CD4-positive, alpha-beta T cell (primary cell): ENCODE results near the gene RAB26. TPM values are rescaled to one million over a fixed set of nuclear protein-coding genes. Genes with fewer than 3 reads are reported as not detected.

Experiments
- ATAC-seq: fragments of 200-7000 bp; cut with Tn5 transposase; one replicate; pipeline ENCODE4 v1.10.0; 2022; ENCODE audit warnings: mild to moderate bottlenecking; ENCODE audit not compliant: poor library complexity
- CTCF ChIA-PET: fragments of 350-600 bp; sonication (Branson Sonifier 250); formaldehyde crosslinking; loops from one replicate; lab custom pipeline; 2021; ENCODE audit warnings: antibody characterized with exemption, inconsistent platforms; lab: Charles Lee
- POLR2A ChIA-PET: fragments of 350-600 bp; sonication (Branson Sonifier 250); formaldehyde crosslinking; loops from one replicate; lab custom pipeline; 2021; ENCODE audit warnings: antibody characterized with exemption, inconsistent platforms; lab: Charles Lee
- DNase-seq, 14 experiments: peaks; one replicate each; pipeline ENCODE4 v3.0.0-alpha.2; 2013 to 2020; ENCODE audit warnings: mixed read lengths in 2 of 14
- H3K27ac ChIP-seq, 2 donors: one replicate each; pipeline versions ENCODE4 v1.5.1 to v1.7.0; 2013; ENCODE audit warnings: low read length in 2 of 2, low read depth in 1 of 2, mild to moderate bottlenecking in 1 of 2
- H3K27me3 ChIP-seq, 2 experiments: 1 replicate in 1 of 2; 2 replicates in 1 of 2; pipeline versions ENCODE4 v1.6.1 to v1.7.0; 2013; ENCODE audit warnings: low read length in 2 of 2, control low read depth in 1 of 2, mild to moderate bottlenecking in 1 of 2, moderate library complexity in 1 of 2; ENCODE audit not compliant: insufficient read depth in 2 of 2, control insufficient read depth in 1 of 2
- H3K36me3 ChIP-seq: one replicate; pipeline ENCODE4 v1.6.1; 2013; ENCODE audit warnings: low read length, control low read depth; ENCODE audit not compliant: insufficient read depth
- H3K4me1 ChIP-seq: one replicate; pipeline ENCODE4 v1.6.1; 2013; ENCODE audit warnings: low read length, control low read depth; ENCODE audit not compliant: insufficient read depth
- H3K4me3 ChIP-seq: one replicate; pipeline ENCODE4 v1.5.1; 2013; ENCODE audit warnings: mild to moderate bottlenecking, low read length, moderate library complexity
- H3K9me3 ChIP-seq, 2 experiments: 1 replicate in 1 of 2; 2 replicates in 1 of 2; pipeline versions ENCODE4 v1.6.1 to v1.7.0; 2013; ENCODE audit warnings: low read length in 2 of 2, mild to moderate bottlenecking in 2 of 2, control low read depth in 1 of 2, moderate library complexity in 1 of 2; ENCODE audit not compliant: control insufficient read depth in 1 of 2, insufficient read depth in 1 of 2
- H3K27ac Mint-ChIP-seq: one replicate; pipeline ENCODE4 v1.8.0; 2020; ENCODE audit warnings: mixed read lengths
- H3K27me3 Mint-ChIP-seq: one replicate; pipeline ENCODE4 v1.8.0; 2021; ENCODE audit warnings: mixed read lengths
- H3K36me3 Mint-ChIP-seq: one replicate; pipeline ENCODE4 v1.8.0; 2021; ENCODE audit warnings: low read depth, mixed read lengths
- H3K4me1 Mint-ChIP-seq: one replicate; pipeline ENCODE4 v1.8.0; 2021; ENCODE audit warnings: low read depth, mixed read lengths
- H3K4me3 Mint-ChIP-seq: one replicate; pipeline ENCODE4 v1.8.0; 2020; ENCODE audit warnings: mild to moderate bottlenecking, mixed read lengths
- H3K9me3 Mint-ChIP-seq: one replicate; pipeline ENCODE4 v1.8.0; 2020; ENCODE audit warnings: mixed read lengths
- CTCF ChIP-seq: fragments of 200-600 bp; IDR thresholded peaks from one replicate; pipeline ENCODE4 v1.8.0; 2022; ENCODE audit warnings: antibody characterized with exemption, mild to moderate bottlenecking
- intact Hi-C, 2 experiments: fragments of 100-400 bp; cut with DNase I in 1 of 2; cut with micrococcal nuclease in 1 of 2; formaldehyde crosslinking; loops; one replicate each; pipeline versions ENCODE4 v1.15.1 to v1.9.0; 2023 to 2025; cut with DNase I, micrococcal nuclease
- total RNA-seq, 174 experiments: library from RNA in 2 of 174; stranded (reverse) in 2 of 174; gene quantifications; one replicate each; pipeline ENCODE4 v1.2.3 and lab custom pipeline; 2021 to 2026

The RAB26 gene
- total RNA-seq, 2 experiments from 2014 or later = not detected

- Mint-ChIP-seq H3K27ac (no peak overlapping the region), H3K36me3 (no peaks in the 10 kb centered on the region), H3K27me3 (no peaks in the 10 kb centered on the region), H3K4me1 (no peaks in the 10 kb centered on the region), H3K4me3 (no peak overlapping the region), H3K9me3 (no peaks in the 10 kb centered on the region)
- Histone ChIP-seq H3K27ac (no peak overlapping the region), H3K4me1 (no peaks in the 10 kb centered on the region), H3K36me3 (peaks cover 10% of the 10 kb centered on the region), H3K4me3 (no peak overlapping the region), H3K27me3 (no peaks in the 10 kb centered on the region), H3K9me3 (no peaks in the 10 kb centered on the region)
- ATAC-seq (no peak), DNase-seq (no peak)
- intact Hi-C loops = no loop called here
- TF ChIP-seq CTCF = no peak
- ChIA-PET POLR2A (no interaction called here), CTCF (no interaction called here)
Observed at GRCh38 chr16:2180461-2180860, 32.0 kb downstream of the RAB26 start.

GRCh38 chr16:2180962-2181923 lies 32.8 kb downstream of the RAB26 start:
- DNase-seq (no peak), ATAC-seq (no peak)
- no peaks in the 10 kb centered on the region for H3K36me3 Mint-ChIP-seq
- no peaks in the 10 kb centered on the region for H3K27me3 Mint-ChIP-seq
- intact Hi-C loops = no loop called here
- no peak overlapping the region for H3K27ac ChIP-seq
- H3K4me3 Mint-ChIP-seq = no peak overlapping the region
- H3K36me3 ChIP-seq = peaks cover 3% of the 10 kb centered on the region
- no peaks in the 10 kb centered on the region for H3K9me3 ChIP-seq
- H3K4me1 Mint-ChIP-seq = no peaks in the 10 kb centered on the region
- H3K27ac Mint-ChIP-seq = no peak overlapping the region
- no peaks in the 10 kb centered on the region for H3K9me3 Mint-ChIP-seq
- no peak for TF ChIP-seq CTCF
- ChIA-PET CTCF (no interaction called here), POLR2A (no interaction called here)
- no peaks in the 10 kb centered on the region for H3K4me1 ChIP-seq
- no peaks in the 10 kb centered on the region for H3K27me3 ChIP-seq
- no peak overlapping the region for H3K4me3 ChIP-seq

- no peak for ATAC-seq
- TF ChIP-seq CTCF = no peak
- H3K27ac ChIP-seq = no peak overlapping the region
- H3K4me1 Mint-ChIP-seq = no peaks in the 10 kb centered on the region
- H3K36me3 Mint-ChIP-seq = no peaks in the 10 kb centered on the region
- H3K9me3 Mint-ChIP-seq = no peaks in the 10 kb centered on the region
- no peak overlapping the region for H3K27ac Mint-ChIP-seq
- no peaks in the 10 kb centered on the region for H3K36me3 ChIP-seq
- ChIA-PET CTCF (no interaction called here), POLR2A (no interaction called here)
- no peaks in the 10 kb centered on the region for H3K4me1 ChIP-seq
- H3K4me3 Mint-ChIP-seq = no peak overlapping the region
- H3K27me3 ChIP-seq = no peaks in the 10 kb centered on the region
- no peaks in the 10 kb centered on the region for H3K9me3 ChIP-seq
- intact Hi-C loops = no loop called here
- H3K27me3 Mint-ChIP-seq = no peaks in the 10 kb centered on the region
- H3K4me3 ChIP-seq = no peak overlapping the region
- no peak for DNase-seq
Observed at GRCh38 chr16:2181952-2182351, 33.5 kb downstream of the RAB26 start.
